Esophagus (tissue), 2 donors: ENCODE data around the gene MRPS17. TPM values are rescaled to one million over a fixed set of nuclear protein-coding genes. Genes with fewer than 3 reads are reported as not detected.

ENCODE experiments used
- H3K27ac ChIP-seq, 2 donors: one replicate each; pipeline ENCODE4 v1.5.1; 2013; ENCODE audit warnings: low read depth in 2 of 2, mild to moderate bottlenecking in 2 of 2, inconsistent platforms in 1 of 2, low read length in 1 of 2, moderate library complexity in 1 of 2
- H3K27me3 ChIP-seq, 2 donors: one replicate each; pipeline ENCODE4 v1.6.1; 2013; ENCODE audit warnings: low read length in 2 of 2, control low read depth in 1 of 2, mild to moderate bottlenecking in 1 of 2; ENCODE audit not compliant: insufficient read depth in 2 of 2, control insufficient read depth in 1 of 2
- H3K36me3 ChIP-seq, 2 donors: one replicate each; pipeline ENCODE4 v1.6.1; 2013; ENCODE audit warnings: low read length in 1 of 2; ENCODE audit not compliant: control insufficient read depth in 2 of 2, insufficient read depth in 2 of 2
- H3K4me1 ChIP-seq, 2 donors: one replicate each; pipeline ENCODE4 v1.6.1; 2013; ENCODE audit warnings: low read length in 1 of 2; ENCODE audit not compliant: control insufficient read depth in 2 of 2, insufficient read depth in 2 of 2
- H3K4me3 ChIP-seq, 2 donors: one replicate each; pipeline ENCODE4 v1.5.1; 2013; ENCODE audit warnings: low read length in 2 of 2, mild to moderate bottlenecking in 2 of 2, low read depth in 1 of 2, moderate library complexity in 1 of 2
- H3K9me3 ChIP-seq, 2 donors: one replicate each; pipeline ENCODE4 v1.6.1; 2013; ENCODE audit warnings: mild to moderate bottlenecking in 2 of 2, low read depth in 1 of 2, low read length in 1 of 2, moderate library complexity in 1 of 2; ENCODE audit not compliant: control insufficient read depth in 2 of 2, insufficient read depth in 1 of 2
- WGBS, 2 donors: extraction: QIAGEN DNeasy Blood & Tissue Kit; methylation state at CpG; one replicate each; pipeline ENCODE4 v1.1.7; 2013; 5-methylcytosine and 5-hydroxymethylcytosine counted together
- polyA plus RNA-seq, 2 donors: library from polyadenylated mRNA; stranded (reverse); fragments of 200-250 nt; gene quantifications; one replicate each; pipeline ENCODE4 v1.2.3, GENCODE V29; 2013
- donor health status: healthy with polysubstance abuse.
- donor health status: Bipolar disorder and iron deficiency.

Gene MRPS17
- polyA plus RNA-seq, 2 donors = 9.8 to 12.7 TPM

GRCh38 chr7:55970561-55970960 lies 18.9 kb downstream of the MRPS17 start:
- Histone ChIP-seq H3K36me3 (peaks cover 0 to 3% of the 10 kb centered on the region in 2 donors), H3K4me3 (no peak overlapping the region), H3K27ac (no peak overlapping the region), H3K27me3 (no peaks in the 10 kb centered on the region), H3K4me1 (no peaks in the 10 kb centered on the region), H3K9me3 (no peaks in the 10 kb centered on the region)
- WGBS, 2 donors = 94% methylated on average over 7 of the region's 7 CpGs

DNA sequence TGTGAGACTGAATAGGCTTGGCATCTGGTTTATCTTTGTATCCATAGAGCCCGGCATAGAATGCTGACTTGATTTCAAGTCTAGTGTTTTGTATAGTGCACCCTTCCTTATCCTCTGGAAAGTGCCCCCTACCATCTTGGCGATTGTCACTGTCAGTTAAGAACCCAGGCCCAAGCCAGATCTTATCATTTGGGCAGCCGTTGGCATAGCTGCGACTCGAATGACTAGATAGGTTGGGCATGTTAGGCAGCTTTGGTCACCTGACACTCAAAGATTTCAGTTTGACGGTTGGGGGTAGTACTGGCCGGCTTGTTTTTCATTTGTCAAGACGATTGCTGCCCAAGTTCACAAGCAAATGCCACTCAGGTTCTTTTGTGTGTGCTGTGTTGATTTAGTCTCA lies 19.3 kb downstream of the MRPS17 start:
- Histone ChIP-seq H3K9me3 (no peaks in the 10 kb centered on the region), H3K36me3 (peaks cover 0 to 3% of the 10 kb centered on the region in 2 donors), H3K4me3 (no peak overlapping the region), H3K27ac (no peak overlapping the region), H3K27me3 (no peaks in the 10 kb centered on the region), H3K4me1 (no peaks in the 10 kb centered on the region)
- WGBS, 2 donors = 61 to 69% methylated on average over 8 of the region's 8 CpGs

DNA sequence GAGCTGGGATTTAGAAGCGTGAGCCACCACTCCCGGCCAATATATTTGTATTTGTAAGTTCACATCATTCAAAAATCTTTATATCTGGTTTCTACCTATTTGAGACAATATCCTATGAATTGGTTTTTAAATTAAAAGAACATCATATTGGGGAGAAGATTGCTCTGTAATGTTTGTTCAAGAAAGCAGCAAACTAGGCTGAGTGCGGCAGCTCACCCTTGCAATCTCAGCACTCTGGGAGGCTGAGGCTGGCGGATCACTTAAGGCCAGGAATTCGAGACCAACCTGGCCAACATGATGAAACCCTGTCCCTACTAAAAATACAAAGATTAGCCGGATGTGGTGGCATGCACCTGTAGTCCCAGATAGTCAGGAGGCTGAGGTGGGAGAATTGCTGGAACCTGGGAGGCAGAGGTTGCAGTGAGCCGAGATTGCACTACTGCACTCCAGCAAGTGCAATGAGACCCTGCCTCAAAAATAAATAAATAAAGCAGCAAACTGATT lies 22.1 kb downstream of the MRPS17 start:
- H3K36me3 ChIP-seq = peaks cover 0 to 3% of the 10 kb centered on the region in 2 donors
- H3K27me3 ChIP-seq = no peaks in the 10 kb centered on the region
- 96 to 98% methylated on average over 7 of the region's 7 CpGs for WGBS, 2 donors
- no peak overlapping the region for H3K27ac ChIP-seq
- H3K9me3 ChIP-seq = no peaks in the 10 kb centered on the region
- H3K4me3 ChIP-seq = no peak overlapping the region
- H3K4me1 ChIP-seq = no peaks in the 10 kb centered on the region

GRCh38 chr7:55975988-55976633 lies 24.4 kb downstream of the MRPS17 start:
- Histone ChIP-seq H3K27ac (no peak overlapping the region), H3K27me3 (no peaks in the 10 kb centered on the region), H3K4me3 (no peak overlapping the region), H3K4me1 (no peaks in the 10 kb centered on the region), H3K36me3 (peaks cover 8 to 14% of the 10 kb centered on the region in 2 donors), H3K9me3 (no peaks in the 10 kb centered on the region)
- WGBS, 2 donors = 77 to 80% methylated on average over 7 of the region's 7 CpGs

DNA sequence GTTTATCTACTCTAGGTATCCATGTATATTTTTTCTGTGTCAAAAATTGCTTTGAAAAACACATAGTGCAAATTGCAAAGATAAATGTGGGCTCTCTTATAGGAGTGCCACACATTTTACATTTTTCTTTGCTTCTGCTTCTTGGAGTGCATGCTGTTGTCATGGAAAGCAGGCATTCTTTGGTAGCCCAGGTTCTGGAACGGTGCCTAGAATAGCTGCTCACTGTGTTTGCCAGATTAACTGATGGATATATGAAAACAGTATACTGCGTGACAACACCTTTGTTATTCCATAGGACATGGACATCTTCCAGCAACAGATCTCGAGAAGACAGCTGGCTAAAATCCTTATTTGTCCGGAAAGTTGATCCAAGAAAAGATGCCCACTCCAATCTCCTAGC lies 26.2 kb downstream of the MRPS17 start:
- H3K4me3 ChIP-seq = no peak overlapping the region
- no peak overlapping the region for H3K27ac ChIP-seq
- peaks cover 10 to 14% of the 10 kb centered on the region in 2 donors for H3K36me3 ChIP-seq

DNA sequence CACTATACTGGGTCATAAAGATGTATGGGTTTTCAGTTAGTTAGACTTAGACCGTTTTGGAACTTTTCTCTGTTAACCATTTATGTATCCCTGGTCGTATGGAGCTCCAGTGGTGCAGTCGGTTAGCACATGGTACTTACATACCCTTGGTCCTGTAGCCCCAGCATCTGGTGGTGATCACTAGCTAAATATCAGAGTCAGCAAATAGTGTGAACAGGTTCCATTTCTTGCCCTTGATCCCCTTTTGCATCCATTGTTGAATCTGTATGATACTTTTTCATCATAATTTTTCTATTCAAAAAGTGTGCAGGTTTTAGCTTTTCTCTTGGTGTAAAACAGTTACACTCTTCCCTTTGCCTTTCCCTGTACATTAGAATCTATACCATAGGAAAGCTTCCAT lies 28.6 kb downstream of the MRPS17 start:
- 89 to 93% methylated on average over 3 of the region's 3 CpGs for WGBS, 2 donors
- H3K4me3 ChIP-seq = no peak overlapping the region
- H3K27me3 ChIP-seq = no peaks in the 10 kb centered on the region
- H3K36me3 ChIP-seq = peaks cover 11 to 14% of the 10 kb centered on the region in 2 donors
- H3K27ac ChIP-seq = no peak overlapping the region
- no peaks in the 10 kb centered on the region for H3K4me1 ChIP-seq
- H3K9me3 ChIP-seq = no peaks in the 10 kb centered on the region

More for the DNA sequence above, 26.2 kb downstream of the MRPS17 start:
- 40 to 48% methylated on average over 4 of the region's 4 CpGs for WGBS, 2 donors
- H3K9me3 ChIP-seq = no peaks in the 10 kb centered on the region
- no peaks in the 10 kb centered on the region for H3K27me3 ChIP-seq
- H3K4me1 ChIP-seq = no peaks in the 10 kb centered on the region

DNA sequence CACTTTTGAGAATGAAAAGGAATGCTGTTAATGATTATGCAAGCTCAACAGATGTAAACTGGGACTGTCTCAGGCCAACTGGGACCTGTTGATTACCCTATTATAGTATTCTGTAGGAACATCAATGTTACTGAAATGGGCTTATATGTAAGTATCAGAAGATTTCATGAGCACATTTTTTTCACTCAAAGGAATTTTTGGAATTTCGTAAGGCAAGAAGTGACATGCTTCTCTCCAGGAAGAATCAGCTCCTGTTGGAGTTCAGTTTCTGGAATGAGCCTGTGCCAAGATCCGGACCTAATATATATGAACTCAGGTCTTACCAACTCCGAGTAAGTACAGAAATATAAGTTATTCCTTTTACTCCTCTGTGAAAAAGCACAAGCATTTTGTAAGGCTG lies 31.9 kb downstream of the MRPS17 start:
- no peaks in the 10 kb centered on the region for H3K27me3 ChIP-seq
- no peak overlapping the region for H3K4me3 ChIP-seq
- no peaks in the 10 kb centered on the region for H3K4me1 ChIP-seq
- no peaks in the 10 kb centered on the region for H3K9me3 ChIP-seq
- WGBS, 2 donors = 64 to 69% methylated on average over 3 of the region's 3 CpGs
- no peak overlapping the region for H3K27ac ChIP-seq
- H3K36me3 ChIP-seq = peaks cover 13 to 17% of the 10 kb centered on the region in 2 donors

GRCh38 chr7:55992346-55992745 lies 40.7 kb downstream of the MRPS17 start:
- Histone ChIP-seq H3K9me3 (no peaks in the 10 kb centered on the region), H3K27me3 (no peaks in the 10 kb centered on the region), H3K4me3 (no peak overlapping the region), H3K27ac (no peak overlapping the region), H3K36me3 (peaks cover 4 to 22% of the 10 kb centered on the region in 2 donors), H3K4me1 (no peaks in the 10 kb centered on the region)
- WGBS, 2 donors = 96 to 97% methylated on average over 3 of the region's 3 CpGs

- Histone ChIP-seq H3K36me3 (peaks cover 0 to 22% of the 10 kb centered on the region in 2 donors), H3K9me3 (no peaks in the 10 kb centered on the region)
Observed at GRCh38 chr7:55996856-55997500, 45.3 kb downstream of the MRPS17 start.

GRCh38 chr7:56003749-56004148 lies 52.1 kb downstream of the MRPS17 start:
- no peak overlapping the region for H3K27ac ChIP-seq
- no peaks in the 10 kb centered on the region for H3K4me1 ChIP-seq
- no peaks in the 10 kb centered on the region for H3K27me3 ChIP-seq
- no peaks in the 10 kb centered on the region for H3K9me3 ChIP-seq
- no peaks in the 10 kb centered on the region for H3K36me3 ChIP-seq
- H3K4me3 ChIP-seq = no peak overlapping the region
- WGBS, 2 donors = 92 to 96% methylated on average over 4 of the region's 4 CpGs

More at GRCh38 chr7:55996856-55997500, 45.3 kb downstream of the MRPS17 start:
- 87 to 89% methylated on average over 8 of the region's 8 CpGs for WGBS, 2 donors
- Histone ChIP-seq H3K27ac (no peak overlapping the region), H3K4me1 (no peaks in the 10 kb centered on the region), H3K4me3 (no peak overlapping the region), H3K27me3 (no peaks in the 10 kb centered on the region)
